Body of pancreas (tissue), 4 donors: ENCODE measurements around the gene TASOR2. TPM values are rescaled to one million over a fixed set of nuclear protein-coding genes. Genes with fewer than 3 reads are reported as not detected.

Source experiments
- ATAC-seq: fragments of 150-250 bp; one replicate; pipeline ENCODE4 v1.9.1; 2016
- DNase-seq, 4 donors: peaks; one replicate each; pipeline ENCODE4 v3.0.0-alpha.2; 2019
- H3K27ac ChIP-seq, 4 donors: fragments of 200-600 bp; sonication (generic); 1 replicate in 3 of 4; 2 replicates in 1 of 4; pipeline versions ENCODE4 v1.5.1 to v1.6.1; 2016 to 2019; ENCODE audit warnings: mild to moderate bottlenecking in 1 of 4, mixed read lengths in 1 of 4, moderate library complexity in 1 of 4
- H3K27me3 ChIP-seq, 2 donors: fragments of 200-600 bp; sonication (generic); one replicate each; pipeline ENCODE4 v1.6.0; 2016; ENCODE audit warnings: mild to moderate bottlenecking in 1 of 2
- H3K36me3 ChIP-seq, 2 donors: fragments of 200-600 bp; sonication (generic); replicated peaks in 1 of 2; 2 replicates each; pipeline ENCODE4 v1.5.1; 2016; ENCODE audit warnings: low read depth in 2 of 2; ENCODE audit not compliant: insufficient read depth in 1 of 2
- H3K4me1 ChIP-seq: fragments of 200-600 bp; sonication (generic); one replicate; pipeline ENCODE4 v1.6.0; 2016
- H3K4me3 ChIP-seq, 2 donors: fragments of 200-600 bp; sonication (generic); 1 replicate in 1 of 2; 2 replicates in 1 of 2; pipeline ENCODE4 v1.5.1; 2016 to 2019
- H3K9me3 ChIP-seq, 3 donors: fragments of 200-600 bp; sonication (generic); 1 replicate in 2 of 3; 2 replicates in 1 of 3; pipeline ENCODE4 v1.5.1; 2016
- POLR2A ChIP-seq, 3 donors: fragments of 450-650 bp; IDR thresholded peaks; one replicate each; pipeline ENCODE4 v1.6.1; 2016; ENCODE audit warnings: antibody characterized with exemption in 3 of 3, mild to moderate bottlenecking in 2 of 3
- WGBS, 2 donors: methylation state at CpG; one replicate each; pipeline ENCODE4 v1.1.5; 2017; 5-methylcytosine and 5-hydroxymethylcytosine counted together
- intact Hi-C: fragments of 100-400 bp; cut with DNase I; formaldehyde crosslinking; loops from one replicate; pipeline ENCODE4 v1.15.1; 2023
- total RNA-seq, 2 donors: library from RNA; depleted of rRNA; stranded (reverse); fragments of >200 nt; gene quantifications; one replicate each; pipeline ENCODE4 v1.1.0, GENCODE V29; 2016
- TF ChIP-seq, protein P1 (sequence below), 7 experiments: fragments of 450-650 bp in 4 of 7; fragments of 200-600 bp in 3 of 7; sonication (generic) in 3 of 7; IDR thresholded peaks; one replicate each; pipeline ENCODE4 v1.5.1; 2016 to 2019; ENCODE audit warnings: antibody characterized with exemption in 7 of 7

The TASOR2 gene, protein sequence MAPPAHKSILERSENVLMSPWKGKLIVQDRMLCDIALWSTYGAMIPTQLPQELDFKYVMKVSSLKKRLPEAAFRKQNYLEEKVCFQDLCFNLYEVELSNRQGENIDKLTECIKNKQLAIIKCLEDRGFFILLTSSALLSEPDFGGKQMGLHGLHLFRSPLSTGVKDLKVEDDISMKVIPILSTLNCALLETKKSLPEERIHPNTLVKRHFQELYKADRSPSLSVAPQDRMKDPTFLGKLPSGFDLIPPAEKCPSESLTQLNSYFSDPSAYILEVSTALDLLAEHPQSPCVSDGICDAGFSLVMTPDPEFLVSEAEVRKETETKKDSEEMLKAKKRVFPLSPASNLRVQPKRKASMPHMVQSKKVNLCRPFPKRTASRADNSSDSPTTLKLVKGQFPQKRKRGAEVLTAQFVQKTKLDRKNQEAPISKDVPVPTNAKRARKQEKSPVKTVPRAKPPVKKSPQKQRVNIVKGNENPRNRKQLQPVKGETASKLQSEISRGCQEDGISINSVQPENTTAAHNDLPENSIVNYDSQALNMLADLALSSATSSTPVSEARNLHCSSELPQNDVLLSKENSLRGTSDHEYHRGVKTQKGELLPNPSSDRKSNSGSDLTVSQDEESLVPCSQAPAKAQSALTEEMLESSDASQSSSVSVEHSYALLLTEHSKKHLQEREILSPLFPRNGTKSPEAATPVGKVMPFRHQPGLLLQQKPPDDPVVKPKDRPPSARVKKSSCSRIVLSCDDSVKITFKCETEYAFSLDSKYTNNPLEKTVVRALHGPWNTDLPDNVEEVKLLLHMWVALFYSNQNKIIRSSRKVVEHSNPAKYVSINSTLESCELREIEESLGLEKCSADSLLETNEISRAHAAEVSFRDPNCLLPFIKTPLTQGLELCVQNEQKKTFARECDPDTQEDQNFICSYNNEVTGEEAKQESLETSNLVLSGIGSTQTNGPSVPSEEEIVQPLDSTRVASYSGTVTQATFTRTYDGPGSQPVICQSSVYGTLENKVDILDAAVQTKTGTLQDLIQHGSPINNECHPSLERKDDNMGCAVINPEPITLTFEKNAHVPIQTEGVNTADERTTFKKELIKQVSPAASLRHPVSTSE (N-terminal part only)
- 100 to 1,000 TPM in 1 of 2 donors, 10 to 100 TPM in 1; 47.2 to 114 TPM for total RNA-seq

GRCh38 chr10:5684318-5684970, at the start of gene TASOR2:
TASOR2 (plus strand) TSS chr10:5684838; CDS start chr10:5720643, 35,805 bp downstream.
- ATAC-seq (peak; percentile 99), DNase-seq (peak; percentile 98)
- Histone ChIP-seq H3K9me3 (no peaks in the 10 kb centered on the region), H3K4me3 (peak within 1 kb of the TSS; percentile 53 to 96), H3K36me3 (no peaks in the 10 kb centered on the region), H3K4me1 (peaks cover 16% of the 10 kb centered on the region), H3K27me3 (no peaks in the 10 kb centered on the region), H3K27ac (peak within 1 kb of the TSS; percentile 66 to 92 (median 78))
- TF ChIP-seq POLR2A (IDR thresholded peaks at IDR 0.05) = peak; percentile 43 to 73 (median 67)
- TF ChIP-seq, protein P1, sequence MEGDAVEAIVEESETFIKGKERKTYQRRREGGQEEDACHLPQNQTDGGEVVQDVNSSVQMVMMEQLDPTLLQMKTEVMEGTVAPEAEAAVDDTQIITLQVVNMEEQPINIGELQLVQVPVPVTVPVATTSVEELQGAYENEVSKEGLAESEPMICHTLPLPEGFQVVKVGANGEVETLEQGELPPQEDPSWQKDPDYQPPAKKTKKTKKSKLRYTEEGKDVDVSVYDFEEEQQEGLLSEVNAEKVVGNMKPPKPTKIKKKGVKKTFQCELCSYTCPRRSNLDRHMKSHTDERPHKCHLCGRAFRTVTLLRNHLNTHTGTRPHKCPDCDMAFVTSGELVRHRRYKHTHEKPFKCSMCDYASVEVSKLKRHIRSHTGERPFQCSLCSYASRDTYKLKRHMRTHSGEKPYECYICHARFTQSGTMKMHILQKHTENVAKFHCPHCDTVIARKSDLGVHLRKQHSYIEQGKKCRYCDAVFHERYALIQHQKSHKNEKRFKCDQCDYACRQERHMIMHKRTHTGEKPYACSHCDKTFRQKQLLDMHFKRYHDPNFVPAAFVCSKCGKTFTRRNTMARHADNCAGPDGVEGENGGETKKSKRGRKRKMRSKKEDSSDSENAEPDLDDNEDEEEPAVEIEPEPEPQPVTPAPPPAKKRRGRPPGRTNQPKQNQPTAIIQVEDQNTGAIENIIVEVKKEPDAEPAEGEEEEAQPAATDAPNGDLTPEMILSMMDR (IDR thresholded peaks at IDR 0.05) = no peak
- WGBS, 2 donors = 1 to 2% methylated on average over 31 to 53 of the region's 54 CpGs
- intact Hi-C loops = no loop called here

- H3K4me3 ChIP-seq = no peak overlapping the region
- WGBS, 2 donors = 85 to 92% methylated on average over 7 of the region's 7 CpGs
These were observed 49.7 kb upstream of the TASOR2 start for GRCh38 chr10:5634918-5635317.

DNA sequence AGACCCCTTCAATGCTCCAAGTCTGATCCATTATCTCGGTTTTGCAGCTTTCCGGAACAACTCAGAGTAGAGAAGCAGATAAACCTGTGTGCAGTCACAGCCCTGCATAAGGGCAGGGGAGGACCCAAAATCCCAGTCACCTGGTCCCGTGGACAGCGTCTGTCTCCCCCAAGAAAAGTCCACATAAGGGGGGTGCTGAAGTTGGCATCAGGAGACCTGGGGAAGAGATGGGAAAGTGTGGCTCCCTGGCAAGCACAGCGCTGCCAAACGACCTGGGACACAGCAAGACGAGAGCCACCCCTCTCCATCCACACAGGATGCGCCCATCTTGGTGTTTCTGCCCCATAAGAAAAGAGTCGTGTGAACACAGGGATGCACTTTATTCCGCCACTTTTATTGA, 46.1 kb upstream of the TASOR2 start:
- no peak overlapping the region for H3K4me3 ChIP-seq
- WGBS, 2 donors = 90 to 92% methylated on average over 8 to 10 of the region's 10 CpGs
- intact Hi-C loops = no loop called here
- no peak for DNase-seq
- ATAC-seq = no peak
- H3K27ac ChIP-seq = no peak overlapping the region
- peaks cover 6% of the 10 kb centered on the region for H3K4me1 ChIP-seq
- no peak for TF ChIP-seq POLR2A (IDR thresholded peaks at IDR 0.05)
- TF ChIP-seq, protein P1 (IDR thresholded peaks at IDR 0.05) = no peak
- no peaks in the 10 kb centered on the region for H3K9me3 ChIP-seq
- H3K27me3 ChIP-seq = no peaks in the 10 kb centered on the region
- peaks cover 9 to 10% of the 10 kb centered on the region in 2 donors for H3K36me3 ChIP-seq

More at GRCh38 chr10:5634918-5635317, 49.7 kb upstream of the TASOR2 start:
- Histone ChIP-seq H3K27me3 (no peaks in the 10 kb centered on the region), H3K36me3 (peaks cover 0 to 2% of the 10 kb centered on the region in 2 donors), H3K4me1 (peaks cover 42% of the 10 kb centered on the region), H3K9me3 (no peaks in the 10 kb centered on the region), H3K27ac (no peak overlapping the region)
- intact Hi-C loops = no loop called here
- TF ChIP-seq, protein P1 (IDR thresholded peaks at IDR 0.05) = no peak
- TF ChIP-seq POLR2A (IDR thresholded peaks at IDR 0.05) = no peak
- no peak for DNase-seq
- no peak for ATAC-seq

DNA sequence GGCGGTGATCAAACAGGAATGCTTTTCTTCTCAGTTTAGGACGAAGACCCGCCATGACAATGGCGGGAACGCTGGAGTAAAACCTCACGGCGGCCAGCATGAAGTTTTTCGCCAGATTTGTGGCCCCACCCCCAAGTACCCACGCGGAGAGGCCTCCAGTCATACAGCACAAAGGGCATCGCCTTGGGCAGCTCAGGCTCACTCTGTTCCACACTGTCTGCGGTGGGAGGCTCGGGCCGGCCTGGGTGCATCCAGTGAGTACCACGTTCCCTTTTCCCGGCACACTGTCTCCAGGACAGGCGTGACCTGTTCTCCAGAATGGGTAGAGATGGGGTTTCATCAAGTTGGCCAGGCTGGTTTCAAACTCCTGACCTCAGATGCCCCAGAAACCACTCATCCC, 45.6 kb upstream of the TASOR2 start:
- peaks cover under 1% of the 10 kb centered on the region for H3K4me1 ChIP-seq
- H3K27ac ChIP-seq = no peak overlapping the region
- peaks cover 9 to 10% of the 10 kb centered on the region in 2 donors for H3K36me3 ChIP-seq
- no peak for ATAC-seq
- no peaks in the 10 kb centered on the region for H3K9me3 ChIP-seq
- no peaks in the 10 kb centered on the region for H3K27me3 ChIP-seq
- 93 to 96% methylated on average over 13 to 17 of the region's 17 CpGs for WGBS, 2 donors
- intact Hi-C loops = no loop called here
- TF ChIP-seq, protein P1 (IDR thresholded peaks at IDR 0.05) = no peak
- TF ChIP-seq POLR2A (IDR thresholded peaks at IDR 0.05) = no peak
- H3K4me3 ChIP-seq = no peak overlapping the region
- DNase-seq = no peak
